Liver (tissue), 9 donors: ENCODE data around the gene SMIM5. TPM values are rescaled to one million over a fixed set of nuclear protein-coding genes. Genes with fewer than 3 reads are reported as not detected.

Source experiments
- DNase-seq: peaks from one replicate; pipeline ENCODE4 v3.0.0-alpha.2; 2017; ENCODE audit warnings: low spot score
- H3K27ac ChIP-seq, 2 donors: one replicate each; pipeline ENCODE4 v1.7.0; 2013; ENCODE audit warnings: inconsistent platforms in 2 of 2, low read length in 2 of 2, control low read depth in 1 of 2, low read depth in 1 of 2, mild to moderate bottlenecking in 1 of 2
- H3K27me3 ChIP-seq, 4 donors: one replicate each; pipeline versions ENCODE4 v1.6.1 to v1.7.0; 2013; ENCODE audit warnings: low read length in 3 of 4, inconsistent platforms in 1 of 4, mild to moderate bottlenecking in 1 of 4, moderate library complexity in 1 of 4; ENCODE audit not compliant: control insufficient read depth in 4 of 4, insufficient read depth in 4 of 4
- H3K36me3 ChIP-seq, 4 donors: one replicate each; pipeline versions ENCODE4 v1.6.1 to v1.7.0; 2013; ENCODE audit warnings: low read length in 3 of 4, mild to moderate bottlenecking in 3 of 4, low read depth in 1 of 4, moderate library complexity in 1 of 4; ENCODE audit not compliant: control insufficient read depth in 4 of 4, insufficient read depth in 3 of 4
- H3K4me1 ChIP-seq, 4 donors: one replicate each; pipeline versions ENCODE4 v1.6.1 to v1.7.0; 2013; ENCODE audit warnings: low read length in 3 of 4, mild to moderate bottlenecking in 3 of 4, moderate library complexity in 1 of 4; ENCODE audit not compliant: control insufficient read depth in 4 of 4, insufficient read depth in 4 of 4
- H3K4me3 ChIP-seq, 3 donors: one replicate each; pipeline versions ENCODE4 v1.6.1 to v1.7.0; 2013; ENCODE audit warnings: low read length in 3 of 3, control low read depth in 1 of 3, low read depth in 1 of 3, mild to moderate bottlenecking in 1 of 3
- H3K9ac ChIP-seq, 2 donors: one replicate each; pipeline ENCODE4 v1.7.0; 2013; ENCODE audit warnings: low read length in 2 of 2, mild to moderate bottlenecking in 2 of 2, moderate library complexity in 2 of 2, control low read depth in 1 of 2, low read depth in 1 of 2
- H3K9me3 ChIP-seq, 4 donors: one replicate each; pipeline versions ENCODE4 v1.6.1 to v1.7.0; 2013; ENCODE audit warnings: low read length in 3 of 4; ENCODE audit not compliant: control insufficient read depth in 4 of 4
- CTCF ChIP-seq: fragments of 150-350 bp; IDR thresholded peaks from 2 replicates; pipeline ENCODE4 v1.5.1; 2017; ENCODE audit warnings: improper control_type of control experiment, low read depth, low read length; ENCODE audit not compliant: missing input control
- EGR1 ChIP-seq, 2 donors: IDR thresholded peaks; 2 replicates each; pipeline ENCODE4 v1.6.1; 2016 to 2018; ENCODE audit warnings: antibody characterized with exemption in 2 of 2, low read depth in 2 of 2
- FOXA2 ChIP-seq: IDR thresholded peaks from 2 replicates; pipeline ENCODE4 v1.6.1; 2016; ENCODE audit warnings: antibody characterized with exemption
- GABPA ChIP-seq, 2 donors: IDR thresholded peaks in 1 of 2; conservative IDR thresholded peaks in 1 of 2; 2 replicates each; pipeline ENCODE4 v1.6.1; 2016; ENCODE audit warnings: antibody characterized with exemption in 2 of 2, mild to moderate bottlenecking in 1 of 2, moderate library complexity in 1 of 2
- HNF4A ChIP-seq, 2 donors: conservative IDR thresholded peaks; 2 replicates each; pipeline ENCODE4 v1.6.1; 2016; ENCODE audit warnings: antibody characterized with exemption in 2 of 2, mild to moderate bottlenecking in 2 of 2
- HNF4G ChIP-seq: IDR thresholded peaks from 2 replicates; pipeline ENCODE4 v1.6.1; 2016; ENCODE audit warnings: antibody characterized with exemption
- JUND ChIP-seq, 2 donors: IDR thresholded peaks; 2 replicates each; pipeline ENCODE4 v1.6.1; 2016; ENCODE audit warnings: antibody characterized with exemption in 2 of 2
- MAX ChIP-seq: IDR thresholded peaks from 2 replicates; pipeline ENCODE4 v1.6.1; 2016; ENCODE audit warnings: antibody characterized with exemption
- NR2F2 ChIP-seq: IDR thresholded peaks from 2 replicates; pipeline ENCODE4 v1.6.1; 2016; ENCODE audit warnings: antibody characterized with exemption
- RAD21 ChIP-seq, 2 donors: IDR thresholded peaks; 2 replicates each; pipeline ENCODE4 v1.6.1; 2016; ENCODE audit warnings: antibody characterized with exemption in 2 of 2, mild to moderate bottlenecking in 2 of 2
- REST ChIP-seq: IDR thresholded peaks from 2 replicates; pipeline ENCODE4 v1.6.1; 2016; ENCODE audit warnings: antibody characterized with exemption, mild to moderate bottlenecking
- RXRA ChIP-seq, 2 donors: IDR thresholded peaks; 2 replicates each; pipeline ENCODE4 v1.6.1; 2017 to 2018; ENCODE audit warnings: antibody characterized with exemption in 2 of 2, mild to moderate bottlenecking in 1 of 2
- SP1 ChIP-seq: IDR thresholded peaks from 2 replicates; pipeline ENCODE4 v1.6.1; 2018; ENCODE audit warnings: antibody characterized with exemption, mild to moderate bottlenecking
- TAF1 ChIP-seq: conservative IDR thresholded peaks from 2 replicates; pipeline ENCODE4 v1.6.1; 2016; ENCODE audit warnings: antibody characterized with exemption, mild to moderate bottlenecking
- YY1 ChIP-seq: IDR thresholded peaks from 2 replicates; pipeline ENCODE4 v1.6.1; 2016; ENCODE audit warnings: antibody characterized with exemption, mild to moderate bottlenecking
- ZBTB33 ChIP-seq: IDR thresholded peaks from 2 replicates; pipeline ENCODE4 v1.6.1; 2016; ENCODE audit warnings: antibody characterized with exemption
- WGBS: extraction: QIAGEN DNeasy Blood & Tissue Kit; methylation state at CpG from one replicate; pipeline ENCODE4 v1.1.7; 2013; 5-methylcytosine and 5-hydroxymethylcytosine counted together
- polyA plus RNA-seq, 2 donors: library from polyadenylated mRNA; stranded (reverse) in 1 of 2; unstranded in 1 of 2; fragments of 200-250 nt in 1 of 2; fragments of >200 nt in 1 of 2; fragmentation: Nextera tagmentation in 1 of 2; extraction: Ambion mirVana in 1 of 2; gene quantifications; one replicate each; pipeline versions ENCODE4 v1.2.1 to v1.2.3, GENCODE V29; 2013 to 2015
- total RNA-seq, 2 donors: library from RNA; depleted of rRNA; stranded (reverse); fragments of >200 nt; gene quantifications; one replicate each; pipeline ENCODE4 v1.2.3, GENCODE V29; 2014
- donor health status: healthy.
- donor health status: healthy.
- donor health status: healthy.
- donor health status: healthy.
- donor health status: healthy.

The SMIM5 gene
- total and polyA plus RNA-seq, 4 donors, result 0.10 to 54.9 (median 0.18) TPM

- Histone ChIP-seq H3K9ac (peak overlapping the region; percentile 79 to 88), H3K9me3 (no peaks in the 10 kb centered on the region), H3K27me3 (no peaks in the 10 kb centered on the region), H3K4me3 (peak overlapping the region; percentile 65 to 98 (median 97)), H3K4me1 (peaks cover 5 to 34% (median 25%) of the 10 kb centered on the region in 4 donors), H3K36me3 (peaks cover 12 to 39% (median 33%) of the 10 kb centered on the region in 4 donors), H3K27ac (no peak overlapping the region)
- WGBS, result 6% methylated on average over 4 of the region's 4 CpGs
- no peak for DNase-seq
- no peak for TF ChIP-seq FOXA2
- no peak for TF ChIP-seq GABPA (IDR thresholded peaks at IDR 0.05 in 1 of 2, conservative IDR thresholded peaks at IDR 0.05 in 1 of 2)
- TF ChIP-seq HNF4G, result no peak
- TF ChIP-seq RAD21 (IDR thresholded peaks at IDR 0.05), result no peak
- no peak for TF ChIP-seq RXRA (IDR thresholded peaks at IDR 0.05)
- TF ChIP-seq HNF4A (conservative IDR thresholded peaks at IDR 0.05), result no peak
- no peak for TF ChIP-seq REST
- no peak for TF ChIP-seq YY1
- no peak for TF ChIP-seq JUND (IDR thresholded peaks at IDR 0.05)
- no peak for TF ChIP-seq SP1
- TF ChIP-seq MAX, result no peak
- no peak for TF ChIP-seq EGR1 (IDR thresholded peaks at IDR 0.05; ENCODE audit: low read depth in 2 of 2)
- no peak for TF ChIP-seq ZBTB33
- TF ChIP-seq NR2F2, result no peak
- no peak for TF ChIP-seq CTCF
- TF ChIP-seq TAF1, result no peak
These were observed 34.6 kb downstream of the SMIM5 start for GRCh38 chr17:75667825-75668224.

GRCh38 chr17:75668489-75668888 lies 35.3 kb downstream of the SMIM5 start:
- Histone ChIP-seq H3K9me3 (no peaks in the 10 kb centered on the region), H3K4me3 (peak overlapping the region in 1 of 3 donors; percentile 98), H3K9ac (peak overlapping the region in 1 of 2 donors; percentile 28), H3K27ac (no peak overlapping the region), H3K36me3 (peaks cover 12 to 44% (median 38%) of the 10 kb centered on the region in 4 donors), H3K27me3 (no peaks in the 10 kb centered on the region), H3K4me1 (peaks cover 5 to 34% (median 25%) of the 10 kb centered on the region in 4 donors)
- WGBS, result 91% methylated on average over 4 of the region's 4 CpGs
- no peak for DNase-seq
- TF ChIP-seq RXRA (IDR thresholded peaks at IDR 0.05), result no peak
- no peak for TF ChIP-seq SP1
- no peak for TF ChIP-seq TAF1
- no peak for TF ChIP-seq REST
- TF ChIP-seq HNF4A (conservative IDR thresholded peaks at IDR 0.05), result no peak
- TF ChIP-seq JUND (IDR thresholded peaks at IDR 0.05), result no peak
- TF ChIP-seq ZBTB33, result no peak
- TF ChIP-seq GABPA (IDR thresholded peaks at IDR 0.05 in 1 of 2, conservative IDR thresholded peaks at IDR 0.05 in 1 of 2), result no peak
- no peak for TF ChIP-seq NR2F2
- TF ChIP-seq RAD21 (IDR thresholded peaks at IDR 0.05), result no peak
